Karpas-422 (cell line): Measurements from ENCODE around the gene ICE1. TPM values are rescaled to one million over a fixed set of nuclear protein-coding genes. Genes with fewer than 3 reads are reported as not detected.
"Not testable (repeated sequence)": the region's sequence is repeated elsewhere in the genome, so short reads cannot be mapped to it uniquely, and the experiment has no call there.

ENCODE experiments used
- DNase-seq: peaks from one replicate; pipeline ENCODE4 v3.0.0-alpha.2; 2015
- H2AFZ ChIP-seq: fragments of 200-600 bp; sonication (generic); 2 replicates; pipeline ENCODE4 v1.6.1; 2014; ENCODE audit warnings: antibody characterized with exemption, low read length, mixed read lengths
- H3K27ac ChIP-seq: fragments of 200-600 bp; sonication (generic); 2 replicates; pipeline ENCODE4 v1.5.1; 2014; ENCODE audit warnings: mild to moderate bottlenecking, low read length, moderate library complexity
- H3K27me3 ChIP-seq: fragments of 200-600 bp; sonication (generic); 2 replicates; pipeline ENCODE4 v1.6.1; 2014; ENCODE audit warnings: low read length, mixed read lengths
- H3K36me3 ChIP-seq: fragments of 200-600 bp; sonication (generic); 2 replicates; pipeline ENCODE4 v1.6.1; 2014; ENCODE audit warnings: low read length, mixed read lengths; ENCODE audit not compliant: insufficient read depth
- H3K4me1 ChIP-seq: fragments of 200-600 bp; sonication (generic); 2 replicates; pipeline ENCODE4 v1.6.1; 2014; ENCODE audit warnings: mild to moderate bottlenecking, low read length, mixed read lengths
- H3K4me2 ChIP-seq: fragments of 200-600 bp; sonication (generic); 2 replicates; pipeline ENCODE4 v1.6.1; 2014; ENCODE audit warnings: low read length, low read depth, mild to moderate bottlenecking; ENCODE audit not compliant: poor library complexity, severe bottlenecking
- H3K4me3 ChIP-seq: fragments of 200-600 bp; sonication (generic); 2 replicates; pipeline ENCODE4 v1.5.1; 2014; ENCODE audit warnings: mild to moderate bottlenecking, antibody characterized with exemption, low read length, mixed read lengths
- H3K79me2 ChIP-seq: fragments of 200-600 bp; sonication (generic); 2 replicates; pipeline ENCODE4 v1.6.1; 2014; ENCODE audit warnings: mild to moderate bottlenecking, low read length, mixed read lengths
- H3K9ac ChIP-seq: fragments of 200-600 bp; sonication (generic); 2 replicates; pipeline ENCODE4 v1.6.0; 2014; ENCODE audit warnings: low read length
- H3K9me2 ChIP-seq: fragments of 200-600 bp; sonication (generic), shearing (Covaris generic); replicated peaks from 2 replicates; pipeline ENCODE4 v1.6.0; 2014; ENCODE audit warnings: mild to moderate bottlenecking, low read length, moderate library complexity; ENCODE audit not compliant: insufficient read depth
- H3K9me3 ChIP-seq: fragments of 300-700, 200-600 bp; sonication (generic); 2 replicates; pipeline ENCODE4 v1.6.1; 2014; ENCODE audit warnings: low read length, mixed read lengths
- H4K20me1 ChIP-seq: fragments of 200-600 bp; sonication (generic); 2 replicates; pipeline ENCODE4 v1.6.1; 2014; ENCODE audit warnings: mild to moderate bottlenecking, antibody characterized with exemption, low read length, low read depth; ENCODE audit not compliant: insufficient read depth
- total RNA-seq: library from RNA; depleted of rRNA; stranded (reverse); fragments of >200 nt; shearing (Covaris generic); gene quantifications from 2 replicates; pipeline ENCODE4 v1.2.3, GENCODE V29; 2014; ENCODE audit warnings: low replicate concordance

ICE1 gene
- total RNA-seq, 1 experiment from 2014 or later, result 30.3 TPM

DNA sequence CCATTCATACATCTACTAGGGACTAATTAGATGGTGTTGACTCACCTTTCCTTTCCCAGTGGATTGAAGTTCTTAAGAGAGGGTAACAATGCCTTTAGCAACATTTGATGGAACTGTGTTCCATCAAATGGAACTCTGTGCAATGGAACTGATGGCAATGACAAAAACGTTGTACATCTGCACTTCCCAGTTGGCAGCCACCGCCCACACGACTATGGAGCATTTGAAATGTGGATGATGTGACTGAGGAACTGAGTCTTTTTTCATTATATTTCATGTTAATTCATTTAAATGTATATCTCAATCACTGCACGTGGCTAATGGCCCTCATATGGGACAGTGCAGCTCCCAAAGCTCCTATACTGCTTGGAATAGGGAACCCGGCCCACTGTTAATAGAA is 39.0 kb upstream of the ICE1 start:
- Histone ChIP-seq H3K9ac (no peak overlapping the region), H3K27ac (no peak overlapping the region), H3K36me3 (no peaks in the 10 kb centered on the region), H3K4me1 (no peaks in the 10 kb centered on the region), H3K9me2 (no peaks in the 10 kb centered on the region), H3K79me2 (no peaks in the 10 kb centered on the region), H2AFZ (no peak overlapping the region), H3K4me2 (no peak overlapping the region), H4K20me1 (no peaks in the 10 kb centered on the region), H3K27me3 (no peaks in the 10 kb centered on the region), H3K9me3 (no peaks in the 10 kb centered on the region), H3K4me3 (no peak overlapping the region)
- DNase-seq, result no peak

- no peaks in the 10 kb centered on the region for H3K4me1 ChIP-seq
- no peaks in the 10 kb centered on the region for H4K20me1 ChIP-seq
- H3K36me3 ChIP-seq, result no peaks in the 10 kb centered on the region
- H3K9ac ChIP-seq, result no peak overlapping the region
- H3K9me3 ChIP-seq, result no peaks in the 10 kb centered on the region
- H3K27me3 ChIP-seq, result no peaks in the 10 kb centered on the region
- no peak overlapping the region for H3K4me3 ChIP-seq
- H3K9me2 ChIP-seq, result no peaks in the 10 kb centered on the region
- no peaks in the 10 kb centered on the region for H3K79me2 ChIP-seq
- DNase-seq, result no peak
- H2AFZ ChIP-seq, result no peak overlapping the region
- H3K4me2 ChIP-seq, result no peak overlapping the region
- H3K27ac ChIP-seq, result no peak overlapping the region
Observed at GRCh38 chr5:5384660-5385330, 37.7 kb upstream of the ICE1 start.

- Histone ChIP-seq H3K27me3 (no peaks in the 10 kb centered on the region), H3K9me3 (no peaks in the 10 kb centered on the region), H3K36me3 (no peaks in the 10 kb centered on the region), H3K79me2 (no peaks in the 10 kb centered on the region), H3K9ac (no peak overlapping the region), H3K4me2 (no peak overlapping the region), H3K9me2 (no peaks in the 10 kb centered on the region), H3K27ac (no peak overlapping the region), H2AFZ (no peak overlapping the region), H3K4me3 (no peak overlapping the region), H4K20me1 (no peaks in the 10 kb centered on the region), H3K4me1 (no peaks in the 10 kb centered on the region)
- no peak for DNase-seq
Observed at GRCh38 chr5:5385331-5385662, 37.2 kb upstream of the ICE1 start.

- no peaks in the 10 kb centered on the region for H3K9me3 ChIP-seq
- H3K9me2 ChIP-seq, result no peaks in the 10 kb centered on the region
- H3K4me2 ChIP-seq, result no peak overlapping the region
- no peaks in the 10 kb centered on the region for H3K4me1 ChIP-seq
- H3K4me3 ChIP-seq, result no peak overlapping the region
- no peak overlapping the region for H3K27ac ChIP-seq
- H2AFZ ChIP-seq, result no peak overlapping the region
- H3K79me2 ChIP-seq, result no peaks in the 10 kb centered on the region
- no peaks in the 10 kb centered on the region for H4K20me1 ChIP-seq
- H3K27me3 ChIP-seq, result no peaks in the 10 kb centered on the region
- DNase-seq, result no peak
- H3K36me3 ChIP-seq, result no peaks in the 10 kb centered on the region
- no peak overlapping the region for H3K9ac ChIP-seq
Observed at GRCh38 chr5:5386329-5386728, 36.1 kb upstream of the ICE1 start.

DNA sequence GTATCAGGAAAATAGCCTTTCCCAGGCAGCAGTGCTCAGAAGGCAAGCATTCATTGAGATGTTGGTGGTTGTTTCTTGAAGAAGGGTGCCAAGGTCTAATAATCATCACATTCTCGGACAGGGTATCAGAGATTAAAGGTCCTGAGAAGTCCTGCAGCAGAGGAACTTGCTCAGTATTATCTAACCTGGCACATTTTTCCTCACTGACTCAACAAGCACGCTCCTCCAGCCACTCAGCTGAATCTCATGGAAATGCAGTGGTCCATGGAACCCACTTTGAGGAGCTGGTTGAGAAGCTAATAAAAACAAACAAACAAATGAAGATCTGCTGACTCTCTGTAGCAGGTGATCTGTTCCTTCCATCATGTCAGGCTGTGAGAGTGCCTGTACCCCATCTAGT is 35.3 kb upstream of the ICE1 start:
- Histone ChIP-seq H4K20me1 (no peaks in the 10 kb centered on the region), H3K9me3 (no peaks in the 10 kb centered on the region), H3K27me3 (no peaks in the 10 kb centered on the region)

GRCh38 chr5:5387777-5388176 is 34.7 kb upstream of the ICE1 start:
- no peaks in the 10 kb centered on the region for H3K9me2 ChIP-seq
- H3K27ac ChIP-seq, result no peak overlapping the region
- H3K4me1 ChIP-seq, result no peaks in the 10 kb centered on the region
- no peaks in the 10 kb centered on the region for H3K27me3 ChIP-seq
- no peaks in the 10 kb centered on the region for H3K79me2 ChIP-seq
- H3K9me3 ChIP-seq, result no peaks in the 10 kb centered on the region
- no peak for DNase-seq
- H4K20me1 ChIP-seq, result no peaks in the 10 kb centered on the region
- no peak overlapping the region for H3K4me3 ChIP-seq
- no peaks in the 10 kb centered on the region for H3K36me3 ChIP-seq
- H2AFZ ChIP-seq, result no peak overlapping the region
- H3K4me2 ChIP-seq, result no peak overlapping the region
- no peak overlapping the region for H3K9ac ChIP-seq

More for the DNA sequence above, 35.3 kb upstream of the ICE1 start:
- H3K9ac ChIP-seq, result no peak overlapping the region
- no peak overlapping the region for H2AFZ ChIP-seq
- no peak overlapping the region for H3K4me3 ChIP-seq
- no peak for DNase-seq
- no peak overlapping the region for H3K4me2 ChIP-seq
- H3K36me3 ChIP-seq, result no peaks in the 10 kb centered on the region
- H3K27ac ChIP-seq, result no peak overlapping the region
- no peaks in the 10 kb centered on the region for H3K79me2 ChIP-seq
- H3K4me1 ChIP-seq, result no peaks in the 10 kb centered on the region
- H3K9me2 ChIP-seq, result no peaks in the 10 kb centered on the region

DNA sequence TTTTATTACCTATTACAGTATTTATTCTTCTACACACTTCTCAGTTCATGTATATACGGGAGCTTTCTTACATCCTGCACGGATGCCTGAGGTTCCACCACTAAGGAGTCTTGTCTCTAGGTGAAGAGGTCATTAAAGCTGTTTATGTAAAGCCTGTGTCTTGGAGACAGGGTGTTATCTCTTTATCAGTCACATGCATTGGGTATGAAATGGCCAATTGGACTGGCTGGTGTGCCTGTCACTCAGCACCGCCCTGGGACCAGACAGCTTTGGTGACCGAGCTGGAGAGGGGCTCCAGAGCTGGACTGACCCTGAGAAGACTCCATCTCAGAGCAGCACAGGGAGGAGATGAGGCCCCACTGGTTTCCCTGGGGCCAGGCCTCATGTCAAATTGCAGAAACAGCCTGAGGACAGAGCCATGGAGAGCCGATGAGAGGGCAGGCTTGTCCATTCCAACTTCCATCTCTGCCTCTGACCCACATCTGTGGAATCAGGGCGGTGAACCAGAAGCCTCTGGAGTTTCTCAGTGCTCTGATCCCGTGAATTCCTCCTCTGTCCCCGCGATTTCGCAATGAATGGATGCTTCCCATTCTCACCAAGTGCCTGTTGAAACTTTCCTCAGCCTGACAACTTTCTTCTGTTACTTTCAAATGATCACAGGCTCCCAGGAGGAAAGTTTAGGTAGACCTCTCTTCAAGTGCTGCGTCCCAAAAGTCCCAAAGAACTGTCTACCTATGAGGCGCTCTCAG is 32.2 kb upstream of the ICE1 start:
- not testable (repeated sequence) for H3K27ac ChIP-seq, H3K9ac ChIP-seq, H3K4me1 ChIP-seq, H2AFZ ChIP-seq, H3K27me3 ChIP-seq, H4K20me1 ChIP-seq, DNase-seq, H3K9me3 ChIP-seq, H3K4me2 ChIP-seq, H3K4me3 ChIP-seq, H3K79me2 ChIP-seq, H3K9me2 ChIP-seq, H3K36me3 ChIP-seq

DNA sequence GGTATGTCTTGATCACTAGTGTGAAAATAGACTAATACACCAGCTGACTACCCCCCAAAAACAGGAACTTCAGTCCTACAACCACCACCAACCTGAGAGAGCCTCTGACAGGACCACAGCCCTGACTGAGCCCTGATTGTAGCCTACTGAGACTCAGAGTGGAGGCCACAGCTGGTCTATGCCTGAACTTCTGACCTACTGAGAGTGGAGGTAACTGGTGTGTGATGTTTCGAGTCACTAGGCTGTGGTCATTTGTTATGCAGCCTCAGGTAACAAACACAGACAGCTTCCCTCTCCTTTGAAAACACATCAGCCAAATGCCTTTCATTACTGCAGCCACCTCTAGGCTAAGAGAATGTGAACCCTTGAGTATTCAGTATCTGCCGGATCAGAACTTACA is 30.0 kb upstream of the ICE1 start:
- not testable (repeated sequence) for H3K9ac ChIP-seq, H3K4me1 ChIP-seq, H2AFZ ChIP-seq, H4K20me1 ChIP-seq, H3K9me3 ChIP-seq, DNase-seq, H3K27me3 ChIP-seq, H3K79me2 ChIP-seq, H3K36me3 ChIP-seq, H3K4me2 ChIP-seq, H3K27ac ChIP-seq, H3K4me3 ChIP-seq, H3K9me2 ChIP-seq
